ENCODE measurements around the gene NELFE. TPM values are rescaled to one million over a fixed set of nuclear protein-coding genes. Genes with fewer than 3 reads are reported as not detected.

NELFE gene
- total RNA-seq, 1 donor from 2014 or later, result 47.7 TPM

DNA sequence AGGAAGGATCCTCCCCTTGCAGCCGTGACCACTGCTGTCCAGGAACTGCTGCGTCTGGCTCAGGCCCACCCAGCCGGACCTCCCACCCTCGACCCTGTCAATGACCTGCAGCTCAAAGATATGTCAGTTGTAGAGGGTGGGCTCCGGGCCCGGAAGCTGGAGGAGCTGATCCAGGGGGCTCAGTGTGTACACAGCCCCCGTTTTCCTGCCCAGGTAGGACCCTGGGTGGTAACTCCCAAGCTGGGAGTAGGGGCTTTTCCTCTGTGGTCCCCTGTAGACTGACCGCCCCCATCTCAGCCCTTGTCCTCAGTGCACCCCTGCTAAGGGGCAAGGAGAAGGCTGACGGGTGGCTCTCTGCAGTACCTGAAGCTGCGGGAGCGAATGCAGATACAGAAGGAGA is 9.6 kb upstream of the NELFE start:
- peaks cover 19% of the 10 kb centered on the region for H3K4me1 Mint-ChIP-seq (ENCODE audit: low read depth, unreplicated experiment)
- no peak for TF ChIP-seq EZH2 (IDR thresholded peaks at IDR 0.05; ENCODE audit: insufficient read depth, low read length)
- TF ChIP-seq, protein P1, sequence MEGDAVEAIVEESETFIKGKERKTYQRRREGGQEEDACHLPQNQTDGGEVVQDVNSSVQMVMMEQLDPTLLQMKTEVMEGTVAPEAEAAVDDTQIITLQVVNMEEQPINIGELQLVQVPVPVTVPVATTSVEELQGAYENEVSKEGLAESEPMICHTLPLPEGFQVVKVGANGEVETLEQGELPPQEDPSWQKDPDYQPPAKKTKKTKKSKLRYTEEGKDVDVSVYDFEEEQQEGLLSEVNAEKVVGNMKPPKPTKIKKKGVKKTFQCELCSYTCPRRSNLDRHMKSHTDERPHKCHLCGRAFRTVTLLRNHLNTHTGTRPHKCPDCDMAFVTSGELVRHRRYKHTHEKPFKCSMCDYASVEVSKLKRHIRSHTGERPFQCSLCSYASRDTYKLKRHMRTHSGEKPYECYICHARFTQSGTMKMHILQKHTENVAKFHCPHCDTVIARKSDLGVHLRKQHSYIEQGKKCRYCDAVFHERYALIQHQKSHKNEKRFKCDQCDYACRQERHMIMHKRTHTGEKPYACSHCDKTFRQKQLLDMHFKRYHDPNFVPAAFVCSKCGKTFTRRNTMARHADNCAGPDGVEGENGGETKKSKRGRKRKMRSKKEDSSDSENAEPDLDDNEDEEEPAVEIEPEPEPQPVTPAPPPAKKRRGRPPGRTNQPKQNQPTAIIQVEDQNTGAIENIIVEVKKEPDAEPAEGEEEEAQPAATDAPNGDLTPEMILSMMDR (IDR thresholded peaks at IDR 0.05; ENCODE audit: insufficient read depth, low read depth, low read length), result no peak
- H3K27me3 Mint-ChIP-seq (ENCODE audit: low read depth, unreplicated experiment), result no peaks in the 10 kb centered on the region
- Histone ChIP-seq H3K4me2 (ENCODE audit: low read length) (no peak overlapping the region), H4K20me1 (ENCODE audit: insufficient read depth, low read length) (peaks cover 15% of the 10 kb centered on the region), H3K4me1 (ENCODE audit: insufficient read depth, low read length) (peaks cover 34% of the 10 kb centered on the region), H3K79me2 (ENCODE audit: insufficient read depth, low read length) (peaks cover 32% of the 10 kb centered on the region), H3K9me3 (ENCODE audit: insufficient read depth, low read depth, low read length) (no peaks in the 10 kb centered on the region), H3K4me3 (ENCODE audit: insufficient read depth, low read depth, low read length) (no peak overlapping the region), H3K9ac (ENCODE audit: low read length) (no peak overlapping the region), H3K27me3 (ENCODE audit: insufficient read depth, low read length) (no peaks in the 10 kb centered on the region), H3K27ac (ENCODE audit: low read depth, low read length) (no peak overlapping the region), H2AFZ (ENCODE audit: low read depth, low read length) (no peak overlapping the region), H3K36me3 (ENCODE audit: insufficient read depth, low read length) (peaks cover 20% of the 10 kb centered on the region)
- H3K36me3 Mint-ChIP-seq (ENCODE audit: low read depth, unreplicated experiment), result peaks cover 18% of the 10 kb centered on the region
- DNase-seq (ENCODE audit: low read depth) (no peak), FAIRE-seq (no peak)
- H3K4me3 Mint-ChIP-seq (ENCODE audit: unreplicated experiment), result no peak overlapping the region
- no peaks in the 10 kb centered on the region for H3K9me3 Mint-ChIP-seq (ENCODE audit: unreplicated experiment)
- H3K27ac Mint-ChIP-seq (ENCODE audit: unreplicated experiment), result no peak overlapping the region

DNA sequence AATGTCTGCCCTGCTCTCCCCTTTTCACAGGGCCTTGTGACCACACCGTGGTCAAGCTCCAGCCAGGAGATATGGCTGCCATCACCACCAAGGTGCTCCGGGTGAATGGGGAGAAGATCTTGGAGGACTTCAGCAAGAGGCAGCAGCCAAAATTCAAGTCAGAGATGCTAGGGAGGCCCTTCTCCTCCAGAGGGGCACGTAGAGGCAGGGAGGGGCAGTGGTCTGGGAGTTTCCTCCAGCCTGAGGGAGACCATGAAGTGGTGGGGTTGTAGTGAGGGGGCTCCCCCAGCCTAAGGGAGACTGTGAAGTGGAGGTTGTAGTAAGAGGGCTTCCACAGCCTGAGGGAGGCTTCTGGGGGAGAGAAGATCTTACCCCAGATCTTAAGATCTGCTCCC is 9.2 kb upstream of the NELFE start:
- TF ChIP-seq, protein P1 (IDR thresholded peaks at IDR 0.05; ENCODE audit: insufficient read depth, low read depth, low read length), result no peak
- TF ChIP-seq EZH2 (IDR thresholded peaks at IDR 0.05; ENCODE audit: insufficient read depth, low read length), result no peak
- Histone ChIP-seq H3K27ac (ENCODE audit: low read depth, low read length) (no peak overlapping the region), H3K36me3 (ENCODE audit: insufficient read depth, low read length) (peaks cover 20% of the 10 kb centered on the region), H4K20me1 (ENCODE audit: insufficient read depth, low read length) (peaks cover 15% of the 10 kb centered on the region), H3K27me3 (ENCODE audit: insufficient read depth, low read length) (no peaks in the 10 kb centered on the region), H3K4me1 (ENCODE audit: insufficient read depth, low read length) (peaks cover 30% of the 10 kb centered on the region), H3K9me3 (ENCODE audit: insufficient read depth, low read depth, low read length) (no peaks in the 10 kb centered on the region), H3K79me2 (ENCODE audit: insufficient read depth, low read length) (peaks cover 28% of the 10 kb centered on the region), H2AFZ (ENCODE audit: low read depth, low read length) (no peak overlapping the region), H3K4me2 (ENCODE audit: low read length) (no peak overlapping the region), H3K4me3 (ENCODE audit: insufficient read depth, low read depth, low read length) (no peak overlapping the region), H3K9ac (ENCODE audit: low read length) (no peak overlapping the region)
- no peak for FAIRE-seq
- DNase-seq (ENCODE audit: low read depth), result no peak
- H3K4me3 Mint-ChIP-seq (ENCODE audit: unreplicated experiment), result no peak overlapping the region
- no peaks in the 10 kb centered on the region for H3K27me3 Mint-ChIP-seq (ENCODE audit: low read depth, unreplicated experiment)
- no peaks in the 10 kb centered on the region for H3K9me3 Mint-ChIP-seq (ENCODE audit: unreplicated experiment)
- H3K36me3 Mint-ChIP-seq (ENCODE audit: low read depth, unreplicated experiment), result peaks cover 21% of the 10 kb centered on the region
- H3K4me1 Mint-ChIP-seq (ENCODE audit: low read depth, unreplicated experiment), result peaks cover 15% of the 10 kb centered on the region
- no peak overlapping the region for H3K27ac Mint-ChIP-seq (ENCODE audit: unreplicated experiment)

DNA sequence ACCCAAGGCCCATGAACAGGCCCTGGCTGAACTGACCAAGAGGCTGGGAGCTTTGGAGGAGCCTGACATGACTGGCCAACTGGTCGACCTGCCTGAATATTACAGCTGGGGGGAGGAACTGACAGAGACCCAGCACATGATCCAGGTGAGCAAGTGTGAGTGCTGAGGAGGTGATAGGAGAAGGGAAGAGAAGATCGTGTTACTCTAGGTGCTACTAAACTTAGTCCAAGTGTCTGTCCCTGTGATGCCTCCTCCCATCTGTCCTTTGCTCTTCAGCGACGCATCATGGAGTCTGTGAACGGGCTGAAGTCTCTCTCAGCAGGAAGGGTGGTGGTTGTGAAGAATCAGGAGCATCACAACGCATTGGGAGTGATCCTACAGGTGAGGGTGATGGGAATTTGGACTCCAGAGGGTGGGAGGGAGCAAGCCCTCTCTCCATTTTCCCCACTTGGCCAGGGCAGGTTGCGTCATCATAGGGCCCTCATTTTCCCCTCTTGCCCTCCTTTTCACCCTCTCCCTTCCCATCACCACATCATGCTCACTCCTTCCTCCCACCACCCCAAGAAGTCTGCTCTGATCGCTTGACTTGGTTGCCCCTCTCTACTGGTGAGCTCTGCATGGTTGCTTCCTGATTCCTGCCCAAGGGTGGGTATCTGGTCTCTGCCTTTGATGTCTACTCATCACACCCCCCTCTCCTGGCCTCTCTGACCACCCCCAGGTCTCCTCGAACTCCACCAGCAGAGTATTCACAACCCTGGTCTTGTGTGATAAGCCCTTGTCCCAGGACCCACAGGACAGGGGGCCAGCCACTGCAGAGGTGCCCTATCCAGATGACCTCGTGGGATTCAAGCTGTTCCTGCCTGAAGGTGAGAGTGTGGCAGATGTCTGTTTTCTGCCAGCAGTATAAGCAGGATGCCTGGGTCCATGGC is 8.5 kb upstream of the NELFE start:
- H2AFZ ChIP-seq (ENCODE audit: low read depth, low read length), result no peak overlapping the region
- Mint-ChIP-seq H3K4me3 (ENCODE audit: unreplicated experiment) (no peak overlapping the region), H3K36me3 (ENCODE audit: low read depth, unreplicated experiment) (peaks cover 26% of the 10 kb centered on the region), H3K9me3 (ENCODE audit: unreplicated experiment) (no peaks in the 10 kb centered on the region), H3K27me3 (ENCODE audit: low read depth, unreplicated experiment) (no peaks in the 10 kb centered on the region), H3K27ac (ENCODE audit: unreplicated experiment) (no peak overlapping the region), H3K4me1 (ENCODE audit: low read depth, unreplicated experiment) (peaks cover 11% of the 10 kb centered on the region)
- no peak overlapping the region for H3K4me2 ChIP-seq (ENCODE audit: low read length)
- DNase-seq (ENCODE audit: low read depth) (no peak), FAIRE-seq (no peak)
- H3K27me3 ChIP-seq (ENCODE audit: insufficient read depth, low read length), result no peaks in the 10 kb centered on the region
- H3K9me3 ChIP-seq (ENCODE audit: insufficient read depth, low read depth, low read length), result no peaks in the 10 kb centered on the region
- TF ChIP-seq, protein P1 (IDR thresholded peaks at IDR 0.05; ENCODE audit: insufficient read depth, low read depth, low read length), result no peak
- no peak for TF ChIP-seq EZH2 (IDR thresholded peaks at IDR 0.05; ENCODE audit: insufficient read depth, low read length)
- peaks cover 23% of the 10 kb centered on the region for H3K79me2 ChIP-seq (ENCODE audit: insufficient read depth, low read length)
- H4K20me1 ChIP-seq (ENCODE audit: insufficient read depth, low read length), result peaks cover 15% of the 10 kb centered on the region
- H3K9ac ChIP-seq (ENCODE audit: low read length), result no peak overlapping the region
- H3K4me3 ChIP-seq (ENCODE audit: insufficient read depth, low read depth, low read length), result no peak overlapping the region
- H3K4me1 ChIP-seq (ENCODE audit: insufficient read depth, low read length), result peaks cover 27% of the 10 kb centered on the region
- no peak overlapping the region for H3K27ac ChIP-seq (ENCODE audit: low read depth, low read length)
- H3K36me3 ChIP-seq (ENCODE audit: insufficient read depth, low read length), result peaks cover 20% of the 10 kb centered on the region

Measured in astrocyte (in vitro differentiated cells and primary cell).